ENCODE data around the gene CD3E. TPM values are rescaled to one million over a fixed set of nuclear protein-coding genes. Genes with fewer than 3 reads are reported as not detected.

The CD3E gene
- total and polyA plus RNA-seq, 2 of the 8 experiments (the other 6 are each of a cell fraction or from before 2014, with no cell fraction given): not detected

DNA sequence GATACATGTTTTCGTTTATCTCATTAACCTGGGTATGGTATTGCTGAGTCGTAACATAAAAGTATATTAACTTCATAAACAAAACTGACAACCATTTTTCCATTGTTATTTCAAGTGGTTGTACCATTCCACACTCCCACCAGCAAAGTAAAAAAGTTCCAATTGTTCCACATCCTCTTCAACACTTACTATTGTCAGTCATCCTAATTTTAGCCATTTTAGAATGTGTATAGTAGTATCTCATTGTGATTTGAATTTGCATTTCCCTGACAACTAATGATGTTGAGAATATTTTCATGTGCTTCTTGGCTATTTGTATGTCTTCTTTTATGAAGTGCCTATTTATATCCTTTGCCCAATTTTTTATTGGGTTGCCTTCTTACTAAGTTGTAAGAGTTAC, 10.5 kb upstream of the CD3E start (continued):
- TF ChIP-seq, protein P1, sequence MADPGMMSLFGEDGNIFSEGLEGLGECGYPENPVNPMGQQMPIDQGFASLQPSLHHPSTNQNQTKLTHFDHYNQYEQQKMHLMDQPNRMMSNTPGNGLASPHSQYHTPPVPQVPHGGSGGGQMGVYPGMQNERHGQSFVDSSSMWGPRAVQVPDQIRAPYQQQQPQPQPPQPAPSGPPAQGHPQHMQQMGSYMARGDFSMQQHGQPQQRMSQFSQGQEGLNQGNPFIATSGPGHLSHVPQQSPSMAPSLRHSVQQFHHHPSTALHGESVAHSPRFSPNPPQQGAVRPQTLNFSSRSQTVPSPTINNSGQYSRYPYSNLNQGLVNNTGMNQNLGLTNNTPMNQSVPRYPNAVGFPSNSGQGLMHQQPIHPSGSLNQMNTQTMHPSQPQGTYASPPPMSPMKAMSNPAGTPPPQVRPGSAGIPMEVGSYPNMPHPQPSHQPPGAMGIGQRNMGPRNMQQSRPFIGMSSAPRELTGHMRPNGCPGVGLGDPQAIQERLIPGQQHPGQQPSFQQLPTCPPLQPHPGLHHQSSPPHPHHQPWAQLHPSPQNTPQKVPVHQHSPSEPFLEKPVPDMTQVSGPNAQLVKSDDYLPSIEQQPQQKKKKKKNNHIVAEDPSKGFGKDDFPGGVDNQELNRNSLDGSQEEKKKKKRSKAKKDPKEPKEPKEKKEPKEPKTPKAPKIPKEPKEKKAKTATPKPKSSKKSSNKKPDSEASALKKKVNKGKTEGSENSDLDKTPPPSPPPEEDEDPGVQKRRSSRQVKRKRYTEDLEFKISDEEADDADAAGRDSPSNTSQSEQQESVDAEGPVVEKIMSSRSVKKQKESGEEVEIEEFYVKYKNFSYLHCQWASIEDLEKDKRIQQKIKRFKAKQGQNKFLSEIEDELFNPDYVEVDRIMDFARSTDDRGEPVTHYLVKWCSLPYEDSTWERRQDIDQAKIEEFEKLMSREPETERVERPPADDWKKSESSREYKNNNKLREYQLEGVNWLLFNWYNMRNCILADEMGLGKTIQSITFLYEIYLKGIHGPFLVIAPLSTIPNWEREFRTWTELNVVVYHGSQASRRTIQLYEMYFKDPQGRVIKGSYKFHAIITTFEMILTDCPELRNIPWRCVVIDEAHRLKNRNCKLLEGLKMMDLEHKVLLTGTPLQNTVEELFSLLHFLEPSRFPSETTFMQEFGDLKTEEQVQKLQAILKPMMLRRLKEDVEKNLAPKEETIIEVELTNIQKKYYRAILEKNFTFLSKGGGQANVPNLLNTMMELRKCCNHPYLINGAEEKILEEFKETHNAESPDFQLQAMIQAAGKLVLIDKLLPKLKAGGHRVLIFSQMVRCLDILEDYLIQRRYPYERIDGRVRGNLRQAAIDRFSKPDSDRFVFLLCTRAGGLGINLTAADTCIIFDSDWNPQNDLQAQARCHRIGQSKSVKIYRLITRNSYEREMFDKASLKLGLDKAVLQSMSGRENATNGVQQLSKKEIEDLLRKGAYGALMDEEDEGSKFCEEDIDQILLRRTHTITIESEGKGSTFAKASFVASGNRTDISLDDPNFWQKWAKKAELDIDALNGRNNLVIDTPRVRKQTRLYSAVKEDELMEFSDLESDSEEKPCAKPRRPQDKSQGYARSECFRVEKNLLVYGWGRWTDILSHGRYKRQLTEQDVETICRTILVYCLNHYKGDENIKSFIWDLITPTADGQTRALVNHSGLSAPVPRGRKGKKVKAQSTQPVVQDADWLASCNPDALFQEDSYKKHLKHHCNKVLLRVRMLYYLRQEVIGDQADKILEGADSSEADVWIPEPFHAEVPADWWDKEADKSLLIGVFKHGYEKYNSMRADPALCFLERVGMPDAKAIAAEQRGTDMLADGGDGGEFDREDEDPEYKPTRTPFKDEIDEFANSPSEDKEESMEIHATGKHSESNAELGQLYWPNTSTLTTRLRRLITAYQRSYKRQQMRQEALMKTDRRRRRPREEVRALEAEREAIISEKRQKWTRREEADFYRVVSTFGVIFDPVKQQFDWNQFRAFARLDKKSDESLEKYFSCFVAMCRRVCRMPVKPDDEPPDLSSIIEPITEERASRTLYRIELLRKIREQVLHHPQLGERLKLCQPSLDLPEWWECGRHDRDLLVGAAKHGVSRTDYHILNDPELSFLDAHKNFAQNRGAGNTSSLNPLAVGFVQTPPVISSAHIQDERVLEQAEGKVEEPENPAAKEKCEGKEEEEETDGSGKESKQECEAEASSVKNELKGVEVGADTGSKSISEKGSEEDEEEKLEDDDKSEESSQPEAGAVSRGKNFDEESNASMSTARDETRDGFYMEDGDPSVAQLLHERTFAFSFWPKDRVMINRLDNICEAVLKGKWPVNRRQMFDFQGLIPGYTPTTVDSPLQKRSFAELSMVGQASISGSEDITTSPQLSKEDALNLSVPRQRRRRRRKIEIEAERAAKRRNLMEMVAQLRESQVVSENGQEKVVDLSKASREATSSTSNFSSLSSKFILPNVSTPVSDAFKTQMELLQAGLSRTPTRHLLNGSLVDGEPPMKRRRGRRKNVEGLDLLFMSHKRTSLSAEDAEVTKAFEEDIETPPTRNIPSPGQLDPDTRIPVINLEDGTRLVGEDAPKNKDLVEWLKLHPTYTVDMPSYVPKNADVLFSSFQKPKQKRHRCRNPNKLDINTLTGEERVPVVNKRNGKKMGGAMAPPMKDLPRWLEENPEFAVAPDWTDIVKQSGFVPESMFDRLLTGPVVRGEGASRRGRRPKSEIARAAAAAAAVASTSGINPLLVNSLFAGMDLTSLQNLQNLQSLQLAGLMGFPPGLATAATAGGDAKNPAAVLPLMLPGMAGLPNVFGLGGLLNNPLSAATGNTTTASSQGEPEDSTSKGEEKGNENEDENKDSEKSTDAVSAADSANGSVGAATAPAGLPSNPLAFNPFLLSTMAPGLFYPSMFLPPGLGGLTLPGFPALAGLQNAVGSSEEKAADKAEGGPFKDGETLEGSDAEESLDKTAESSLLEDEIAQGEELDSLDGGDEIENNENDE (IDR thresholded peaks at IDR 0.05; ENCODE audit: insufficient replicate concordance, low read length): no peak
- TF ChIP-seq RXRA (IDR thresholded peaks at IDR 0.05; ENCODE audit: insufficient read depth, low read depth, low read length) (no peak), CBX5 (IDR thresholded peaks at IDR 0.05; ENCODE audit: low read depth, low read length) (no peak), KDM4A (IDR thresholded peaks at IDR 0.05; ENCODE audit: low read depth, low read length, severe bottlenecking) (no peak), TAF7 (optimal IDR thresholded peaks at IDR 0.05; ENCODE audit: borderline replicate concordance, low read depth, low read length) (no peak), SUZ12 (IDR thresholded peaks at IDR 0.05; ENCODE audit: low read length) (no peak)
- TF ChIP-seq, protein P2, sequence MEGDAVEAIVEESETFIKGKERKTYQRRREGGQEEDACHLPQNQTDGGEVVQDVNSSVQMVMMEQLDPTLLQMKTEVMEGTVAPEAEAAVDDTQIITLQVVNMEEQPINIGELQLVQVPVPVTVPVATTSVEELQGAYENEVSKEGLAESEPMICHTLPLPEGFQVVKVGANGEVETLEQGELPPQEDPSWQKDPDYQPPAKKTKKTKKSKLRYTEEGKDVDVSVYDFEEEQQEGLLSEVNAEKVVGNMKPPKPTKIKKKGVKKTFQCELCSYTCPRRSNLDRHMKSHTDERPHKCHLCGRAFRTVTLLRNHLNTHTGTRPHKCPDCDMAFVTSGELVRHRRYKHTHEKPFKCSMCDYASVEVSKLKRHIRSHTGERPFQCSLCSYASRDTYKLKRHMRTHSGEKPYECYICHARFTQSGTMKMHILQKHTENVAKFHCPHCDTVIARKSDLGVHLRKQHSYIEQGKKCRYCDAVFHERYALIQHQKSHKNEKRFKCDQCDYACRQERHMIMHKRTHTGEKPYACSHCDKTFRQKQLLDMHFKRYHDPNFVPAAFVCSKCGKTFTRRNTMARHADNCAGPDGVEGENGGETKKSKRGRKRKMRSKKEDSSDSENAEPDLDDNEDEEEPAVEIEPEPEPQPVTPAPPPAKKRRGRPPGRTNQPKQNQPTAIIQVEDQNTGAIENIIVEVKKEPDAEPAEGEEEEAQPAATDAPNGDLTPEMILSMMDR (IDR thresholded peaks at IDR 0.05; ENCODE audit: control extremely low read depth in 1 of 3, insufficient read depth in 1 of 3, low read depth in 1 of 3, low read length in 3 of 3): no peak

All from H1 (cell line).